GM19328 (cell line): Measurements from ENCODE around the gene PRKCZ.
"Not testable (repeated sequence)": the region's sequence is repeated elsewhere in the genome, so short reads cannot be mapped to it uniquely, and the experiment has no call there.

ENCODE experiments used
- ATAC-seq: cut with Tn5 transposase; IDR thresholded peaks from one replicate; pipeline ENCODE4 v1.9.1; 2021; ENCODE audit warnings: mild to moderate bottlenecking, moderate library complexity; ENCODE audit not compliant: unreplicated experiment

Gene PRKCZ

GRCh38 chr1:2147869-2148268 lies 97.7 kb downstream of the PRKCZ start:
- not testable (repeated sequence) for ATAC-seq

- no peak for ATAC-seq
Observed at GRCh38 chr1:2148691-2149090, 98.5 kb downstream of the PRKCZ start.

- no peak for ATAC-seq
Observed at GRCh38 chr1:2150801-2151200, 100.6 kb downstream of the PRKCZ start.

- ATAC-seq = no peak
Observed at GRCh38 chr1:2151252-2151651, 101.0 kb downstream of the PRKCZ start.

GRCh38 chr1:2151911-2152310 lies 101.7 kb downstream of the PRKCZ start:
- ATAC-seq = no peak

- ATAC-seq = no peak
Observed at GRCh38 chr1:2152954-2153353, 102.7 kb downstream of the PRKCZ start.

- no peak for ATAC-seq
Observed at GRCh38 chr1:2154022-2154421, 103.8 kb downstream of the PRKCZ start.

- ATAC-seq = no peak
Observed at GRCh38 chr1:2155147-2155598, 105.0 kb downstream of the PRKCZ start.

GRCh38 chr1:2155788-2156187 lies 105.6 kb downstream of the PRKCZ start:
- ATAC-seq = no peak

- ATAC-seq = no peak
Observed at GRCh38 chr1:2156866-2157265, 106.7 kb downstream of the PRKCZ start.

- ATAC-seq = no peak
Observed at GRCh38 chr1:2157856-2158255, 107.6 kb downstream of the PRKCZ start.

GRCh38 chr1:2158272-2158671 lies 108.1 kb downstream of the PRKCZ start:
- no peak for ATAC-seq

- ATAC-seq = no peak
Observed at GRCh38 chr1:2159124-2159523, 108.9 kb downstream of the PRKCZ start.

GRCh38 chr1:2160451-2161300 lies 110.5 kb downstream of the PRKCZ start:
- no peak for ATAC-seq

- ATAC-seq = no peak
Observed at GRCh38 chr1:2163205-2163604, 113.0 kb downstream of the PRKCZ start.

GRCh38 chr1:2165646-2166045 lies 115.4 kb downstream of the PRKCZ start:
- no peak for ATAC-seq

- ATAC-seq = no peak
Observed at GRCh38 chr1:2166254-2166653, 116.0 kb downstream of the PRKCZ start.

- no peak for ATAC-seq
Observed at GRCh38 chr1:2166695-2167094, 116.5 kb downstream of the PRKCZ start.

- ATAC-seq = no peak
Observed at GRCh38 chr1:2168090-2168489, 117.9 kb downstream of the PRKCZ start.

- no peak for ATAC-seq
Observed at GRCh38 chr1:2168535-2168934, 118.3 kb downstream of the PRKCZ start.

- ATAC-seq = no peak
Observed at GRCh38 chr1:2169200-2169836, 119.1 kb downstream of the PRKCZ start.

GRCh38 chr1:2170211-2170610 lies 120.0 kb downstream of the PRKCZ start:
- no peak for ATAC-seq
